ENCODE measurements around the gene SRPK3.
"Not testable (repeated sequence)": the region's sequence is repeated elsewhere in the genome, so short reads cannot be mapped to it uniquely, and the experiment has no call there.

Gene SRPK3

DNA sequence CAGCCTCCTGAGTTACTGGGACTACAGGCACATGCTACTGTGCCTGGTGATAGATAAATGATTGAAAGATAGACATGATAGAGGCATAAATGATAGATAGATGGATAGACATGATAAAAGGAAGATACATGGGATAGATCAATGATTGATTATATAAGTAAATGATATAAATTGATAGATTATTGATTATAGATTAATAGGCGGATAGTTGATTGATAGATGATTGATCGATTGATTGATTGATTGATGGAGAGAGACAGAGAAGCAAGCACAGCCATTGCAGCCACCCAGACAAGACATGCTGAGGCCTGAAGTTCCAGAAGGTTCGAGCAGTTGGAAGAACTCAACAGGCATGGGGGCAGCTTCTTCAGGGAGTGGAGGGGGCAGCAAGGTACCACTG is 34.5 kb upstream of the SRPK3 start:
- DNase-seq (ENCODE audit: low read depth, low spot score): no peak

- DNase-seq (ENCODE audit: low read depth, low spot score): not testable (repeated sequence)
These were observed 33.9 kb upstream of the SRPK3 start for GRCh38 chrX:153746991-153747390.

- DNase-seq (ENCODE audit: low read depth, low spot score): not testable (repeated sequence)
These were observed 31.8 kb upstream of the SRPK3 start for GRCh38 chrX:153749017-153749416.

- DNase-seq (ENCODE audit: low read depth, low spot score): no peak
These were observed 30.6 kb upstream of the SRPK3 start for GRCh38 chrX:153750127-153750774.

GRCh38 chrX:153755136-153755535 is 25.7 kb upstream of the SRPK3 start:
- no peak for DNase-seq (ENCODE audit: low read depth, low spot score)

- DNase-seq (ENCODE audit: low read depth, low spot score): no peak
These were observed 19.0 kb upstream of the SRPK3 start for GRCh38 chrX:153761863-153762262.

DNA sequence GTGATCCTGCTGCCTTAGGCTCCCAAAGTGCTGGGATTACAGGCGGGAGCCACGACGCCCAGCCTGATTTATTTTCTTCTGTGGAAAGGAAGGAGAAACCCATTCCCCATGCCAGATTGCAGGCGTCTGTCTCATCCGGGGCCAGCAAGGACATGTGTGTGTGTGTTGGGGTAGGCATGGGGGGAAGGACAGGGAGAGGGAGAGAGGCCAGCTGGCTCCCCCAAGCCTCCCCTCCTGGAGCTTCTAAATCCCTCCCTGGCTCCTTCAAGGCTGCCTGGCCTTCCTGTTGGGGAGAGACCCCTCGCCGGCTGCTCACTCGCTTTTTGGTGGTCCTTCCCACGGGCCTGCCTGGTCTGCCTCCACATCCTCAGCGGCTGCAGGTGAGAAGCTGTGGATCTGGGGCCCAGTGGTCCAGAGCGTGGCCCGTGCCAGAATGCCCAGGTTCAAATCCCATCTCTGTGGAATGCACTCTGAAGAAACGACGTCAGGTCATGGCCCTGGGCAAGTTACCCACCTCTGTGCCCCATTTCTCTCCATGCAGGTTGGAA is 18.1 kb upstream of the SRPK3 start:
- DNase-seq (ENCODE audit: low read depth, low spot score): no peak

GRCh38 chrX:153763298-153763932 is 17.4 kb upstream of the SRPK3 start:
- DNase-seq (ENCODE audit: low read depth, low spot score): no peak

GRCh38 chrX:153763989-153764755 is 16.7 kb upstream of the SRPK3 start, which contains the start of gene PLXNB3:
Gene PLXNB3 (plus strand): TSS chrX:153764249. CDS start chrX:153765536, 1,287 bp downstream.
- peak; percentile 32 for DNase-seq (ENCODE audit: low read depth, low spot score)

- DNase-seq (ENCODE audit: low read depth, low spot score): no peak
These were observed 16.1 kb upstream of the SRPK3 start for GRCh38 chrX:153764786-153765137.

DNA sequence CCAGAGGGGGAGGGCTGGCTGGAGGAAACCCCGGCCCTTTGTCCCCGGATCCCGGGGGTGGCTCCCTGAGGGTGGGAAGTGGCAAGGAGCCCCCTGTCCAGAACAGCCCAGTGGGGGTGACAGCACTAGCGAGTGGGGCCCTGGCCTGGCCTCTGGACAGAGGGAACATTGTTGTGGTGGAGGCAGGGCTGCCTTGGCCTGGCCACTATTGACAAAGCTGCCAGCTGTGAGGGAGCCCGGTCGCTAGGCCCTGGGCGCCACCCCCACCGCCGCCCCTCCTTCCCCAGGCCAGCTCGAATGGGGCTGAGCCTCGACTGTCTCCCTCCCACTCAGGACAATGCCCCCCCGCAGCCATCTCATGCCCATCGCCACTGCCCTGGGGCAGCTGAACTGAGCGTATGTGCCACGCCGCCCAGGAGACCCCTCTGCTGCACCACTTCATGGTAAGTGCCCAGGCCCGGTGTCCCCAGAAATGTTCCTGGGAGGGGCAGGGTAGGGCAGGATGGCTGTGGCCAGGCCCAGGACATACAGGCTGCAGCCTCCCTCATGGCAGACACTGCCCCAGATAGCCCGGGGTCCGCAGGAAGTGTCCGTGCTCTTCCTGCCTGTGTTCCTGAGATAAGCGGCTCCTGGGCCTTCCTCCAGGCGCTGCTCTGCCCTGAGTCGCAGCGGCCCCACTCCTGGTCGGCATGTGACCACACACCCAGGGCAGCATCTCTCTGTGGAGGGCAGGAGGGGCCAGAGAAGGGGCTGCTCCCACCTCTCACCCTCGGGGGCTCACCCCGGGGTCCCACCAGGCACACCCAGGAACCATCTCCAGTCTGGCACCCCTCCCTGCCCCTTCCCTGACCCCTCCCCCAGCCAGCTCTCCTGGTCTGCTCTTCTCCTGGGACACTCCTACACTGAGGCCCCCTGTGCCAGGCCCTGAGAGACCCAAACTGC is 15.4 kb upstream of the SRPK3 start:
- no peak for DNase-seq (ENCODE audit: low read depth, low spot score)

DNA sequence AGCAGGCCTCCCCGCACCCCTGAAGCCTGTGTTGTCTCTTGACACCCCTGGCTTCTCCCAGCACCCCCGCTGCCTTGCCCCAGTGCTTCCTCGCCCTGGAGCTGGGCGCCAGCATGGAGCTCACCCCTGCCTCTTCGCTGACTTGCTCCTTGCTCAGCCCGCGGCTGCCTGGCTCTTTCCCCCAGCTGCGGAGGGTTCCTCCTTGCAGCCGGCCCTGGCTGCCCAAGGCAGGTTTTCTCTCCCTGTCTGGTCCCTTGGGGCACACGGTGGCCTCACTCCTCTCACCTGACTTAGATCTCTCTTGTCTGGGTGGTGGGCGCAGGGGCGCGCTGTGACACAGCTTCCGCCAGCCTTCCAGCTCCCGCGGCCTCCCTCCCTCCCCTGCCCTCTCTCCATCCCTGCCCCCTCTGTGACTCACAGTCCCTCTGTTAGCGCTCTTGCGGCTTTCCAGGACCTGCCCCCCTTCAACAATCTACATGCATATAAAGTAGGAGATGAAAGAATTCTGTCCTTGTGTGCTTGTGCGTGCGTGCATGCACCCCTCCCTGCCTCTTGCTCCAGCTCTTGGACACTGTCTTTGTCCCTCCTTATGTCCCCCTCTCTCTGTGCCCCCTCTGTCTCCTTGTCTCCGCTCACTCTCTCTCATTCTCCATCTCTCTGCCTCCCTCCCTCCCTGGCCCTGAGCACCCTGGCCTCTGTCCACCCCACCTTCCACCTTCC is 14.6 kb upstream of the SRPK3 start:
- DNase-seq (ENCODE audit: low read depth, low spot score): peak; percentile 17

GRCh38 chrX:153766871-153767673 is 13.8 kb upstream of the SRPK3 start:
- no peak for DNase-seq (ENCODE audit: low read depth, low spot score)

DNA sequence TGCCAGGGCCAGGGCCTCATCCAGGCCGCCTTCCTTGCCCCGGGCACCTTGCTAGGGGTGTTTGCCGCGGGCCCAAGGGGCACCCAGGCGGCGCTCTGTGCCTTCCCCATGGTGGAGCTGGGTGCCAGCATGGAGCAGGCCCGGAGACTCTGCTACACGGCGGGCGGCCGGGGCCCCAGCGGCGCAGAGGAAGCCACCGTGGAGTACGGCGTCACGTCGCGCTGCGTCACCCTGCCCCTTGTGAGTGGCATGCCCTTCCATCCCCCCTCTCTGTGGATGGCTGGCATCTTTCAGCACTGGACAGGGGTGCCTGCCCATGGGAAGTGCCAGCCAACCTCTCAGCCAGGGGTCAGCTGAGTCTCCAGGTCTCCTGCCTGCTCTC is 13.2 kb upstream of the SRPK3 start:
- no peak for DNase-seq (ENCODE audit: low read depth, low spot score)

GRCh38 chrX:153768311-153769157 is 12.3 kb upstream of the SRPK3 start:
- no peak for DNase-seq (ENCODE audit: low read depth, low spot score)

- no peak for DNase-seq (ENCODE audit: low read depth, low spot score)
These were observed 11.5 kb upstream of the SRPK3 start for GRCh38 chrX:153769158-153769864.

DNA sequence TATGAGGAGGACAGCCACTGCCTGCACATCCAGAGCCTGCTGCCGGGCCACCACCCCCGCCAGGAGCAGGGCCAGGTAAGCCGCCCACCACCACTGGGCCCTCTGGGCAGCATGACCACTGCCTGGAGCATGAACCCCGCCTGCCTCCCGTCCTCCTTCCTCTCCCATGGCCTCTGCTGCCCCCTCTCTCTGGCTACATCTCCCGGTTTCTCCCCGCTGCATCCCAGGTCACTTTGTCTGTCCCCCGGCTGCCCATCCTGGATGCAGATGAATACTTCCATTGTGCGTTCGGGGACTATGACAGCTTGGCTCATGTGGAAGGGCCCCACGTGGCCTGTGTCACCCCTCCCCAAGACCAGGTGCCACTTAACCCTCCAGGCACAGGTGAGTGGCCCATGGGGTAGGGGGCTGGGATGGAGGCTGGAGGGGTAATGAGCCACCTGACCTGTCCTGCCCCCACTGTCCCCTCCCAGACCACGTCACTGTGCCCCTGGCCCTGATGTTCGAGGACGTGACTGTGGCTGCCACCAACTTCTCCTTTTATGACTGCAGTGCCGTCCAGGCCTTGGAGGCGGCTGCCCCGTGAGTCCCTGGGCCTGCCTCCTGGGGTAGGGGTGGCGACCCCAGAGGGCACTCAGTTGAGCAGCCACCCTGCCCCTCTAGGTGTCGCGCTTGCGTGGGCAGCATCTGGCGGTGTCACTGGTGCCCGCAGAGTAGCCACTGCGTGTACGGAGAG is 10.8 kb upstream of the SRPK3 start:
- DNase-seq (ENCODE audit: low read depth, low spot score): no peak

Measured in activated naive CD8-positive, alpha-beta T cell treated with anti-CD3 and anti-CD28 coated beads, Interleukin-2, amount 50 U/mL, for 16 hours (primary cell).